HL-60/S4 treated with retinoic acid at 250 ng/mL for 4 days and 3 days (cell line): Measurements from ENCODE around the gene RAB3GAP2.
"Not testable (repeated sequence)": the region's sequence is repeated elsewhere in the genome, so short reads cannot be mapped to it uniquely, and the experiment has no call there.

ENCODE experiments used
- in situ Hi-C: fragments of 300-500 bp; cut with MboI; formaldehyde crosslinking; loops from 2 replicates; pipeline ENCODE4 v1.7.0; 2022; ENCODE audit warnings: low sequenced_read_pairs

Gene RAB3GAP2

GRCh38 chr1:220272047-220272840 lies at the start of gene RAB3GAP2:
RAB3GAP2 (minus strand) TSS chr1:220272453; CDS start chr1:220272337, 116 bp downstream.
- in situ Hi-C loops, result no loop called here

- in situ Hi-C loops, result no loop called here
These were observed 49.5 kb upstream of the RAB3GAP2 start for GRCh38 chr1:220321758-220322157.

GRCh38 chr1:220320709-220321108 lies 48.5 kb upstream of the RAB3GAP2 start:
- in situ Hi-C loops, result no loop called here

- in situ Hi-C loops, result no loop called here
These were observed 46.4 kb upstream of the RAB3GAP2 start for GRCh38 chr1:220318673-220319072.

- in situ Hi-C loops, result no loop called here
These were observed 44.9 kb upstream of the RAB3GAP2 start for GRCh38 chr1:220317161-220317560.

- in situ Hi-C loops, result no loop called here
These were observed 44.1 kb upstream of the RAB3GAP2 start for GRCh38 chr1:220316305-220316704.

- in situ Hi-C loops, result no loop called here
These were observed 43.0 kb upstream of the RAB3GAP2 start for GRCh38 chr1:220315070-220315839.

- in situ Hi-C loops, result no loop called here
These were observed 41.3 kb upstream of the RAB3GAP2 start for GRCh38 chr1:220313576-220313975.

GRCh38 chr1:220310147-220310546 lies 37.9 kb upstream of the RAB3GAP2 start:
- in situ Hi-C loops, result not testable (repeated sequence)

GRCh38 chr1:220307607-220308006 lies 35.4 kb upstream of the RAB3GAP2 start:
- in situ Hi-C loops, result no loop called here

GRCh38 chr1:220306339-220306738 lies 34.1 kb upstream of the RAB3GAP2 start:
- in situ Hi-C loops, result no loop called here

- in situ Hi-C loops, result no loop called here
These were observed 31.6 kb upstream of the RAB3GAP2 start for GRCh38 chr1:220303871-220304270.

GRCh38 chr1:220301630-220302029 lies 29.4 kb upstream of the RAB3GAP2 start:
- in situ Hi-C loops, result no loop called here

GRCh38 chr1:220300442-220301121 lies 28.3 kb upstream of the RAB3GAP2 start:
- in situ Hi-C loops, result no loop called here

GRCh38 chr1:220299337-220299736 lies 27.1 kb upstream of the RAB3GAP2 start:
- in situ Hi-C loops, result no loop called here

- in situ Hi-C loops, result no loop called here
These were observed 26.4 kb upstream of the RAB3GAP2 start for GRCh38 chr1:220298470-220299205.

GRCh38 chr1:220296981-220297380 lies 24.7 kb upstream of the RAB3GAP2 start:
- in situ Hi-C loops, result no loop called here

- in situ Hi-C loops, result no loop called here
These were observed 22.6 kb upstream of the RAB3GAP2 start for GRCh38 chr1:220294846-220295301.

GRCh38 chr1:220291580-220291979 lies 19.3 kb upstream of the RAB3GAP2 start:
- in situ Hi-C loops, result no loop called here

GRCh38 chr1:220290140-220290761 lies 18.0 kb upstream of the RAB3GAP2 start:
- in situ Hi-C loops, result no loop called here
